Peyer's patch (tissue), 4 donors: ENCODE data around the gene LDLRAD4.

ENCODE experiments used
- CTCF ChIP-seq, 6 experiments: fragments of 450-650 bp in 4 of 6; fragments of 200-600 bp in 2 of 6; sonication (generic) in 1 of 6; IDR thresholded peaks; one replicate each; pipeline ENCODE4 v1.5.1; 2017 to 2019; ENCODE audit warnings: antibody characterized with exemption in 6 of 6, mild to moderate bottlenecking in 3 of 6, moderate library complexity in 1 of 6
- POLR2A ChIP-seq, 2 donors: fragments of 450-650 bp; IDR thresholded peaks; one replicate each; pipeline ENCODE4 v1.5.1; 2017; ENCODE audit warnings: antibody characterized with exemption in 2 of 2, mild to moderate bottlenecking in 2 of 2, moderate library complexity in 2 of 2

GRCh38 chr18:13657974-13658373, 439.4 kb downstream of the LDLRAD4 start:
- no peak for TF ChIP-seq CTCF (IDR thresholded peaks at IDR 0.05)
- TF ChIP-seq POLR2A (IDR thresholded peaks at IDR 0.05) = no peak
